Measurements from ENCODE around the gene CD96. TPM values are rescaled to one million over a fixed set of nuclear protein-coding genes. Genes with fewer than 3 reads are reported as not detected.

CD96 gene
- total RNA-seq, 2 donors from 2014 or later = not detected

DNA sequence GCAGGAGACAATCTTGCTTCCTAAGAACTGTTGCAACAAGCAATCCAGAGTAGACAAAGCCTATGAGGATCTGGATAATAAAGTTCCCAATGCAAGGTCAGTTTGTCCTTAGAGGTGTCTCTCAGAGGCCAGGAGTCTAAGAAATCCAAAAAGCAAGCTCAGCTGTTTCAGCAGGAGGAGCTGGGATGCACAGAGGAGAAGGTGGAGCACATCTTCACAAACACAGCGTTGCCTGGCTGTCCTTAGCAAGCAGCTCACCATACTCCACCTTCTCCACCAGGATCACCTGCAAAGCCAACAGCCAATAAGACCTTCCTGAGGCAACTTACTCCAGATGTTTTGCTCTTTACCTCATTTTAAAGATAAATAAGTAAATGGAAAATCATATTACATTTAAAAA lies 52.8 kb downstream of the CD96 start:
- Histone ChIP-seq H3K27me3 (ENCODE audit: control insufficient read depth, insufficient read depth, low read length, poor library complexity, severe bottlenecking) (no peaks in the 10 kb centered on the region), H3K4me3 (ENCODE audit: low read length) (no peak overlapping the region), H3K9ac (ENCODE audit: extremely low read depth, low read length, poor library complexity, severe bottlenecking) (no peak overlapping the region), H3K27ac (ENCODE audit: low read depth, low read length) (no peak overlapping the region), H3K36me3 (ENCODE audit: control insufficient read depth, insufficient read depth, low read length) (no peaks in the 10 kb centered on the region), H3K4me1 (ENCODE audit: control insufficient read depth, insufficient read depth, low read length) (no peaks in the 10 kb centered on the region), H3K9me3 (ENCODE audit: control insufficient read depth, low read length) (no peaks in the 10 kb centered on the region)
- Mint-ChIP-seq H3K9me3 (no peaks in the 10 kb centered on the region), H3K4me1 (no peaks in the 10 kb centered on the region), H3K36me3 (ENCODE audit: low read depth) (no peaks in the 10 kb centered on the region), H3K27me3 (ENCODE audit: insufficient read depth) (no peaks in the 10 kb centered on the region), H3K4me3 (no peak overlapping the region), H3K27ac (no peak overlapping the region)
- no peak for DNase-seq
- 0% methylated on average over 1 of the region's 1 CpG; no CpG with 5 or more reads in 1 of the 2 experiments for WGBS, 2 experiments (ENCODE audit: insufficient coverage in 1 of 2, insufficient read length in 1 of 2)
- TF ChIP-seq, protein P1, sequence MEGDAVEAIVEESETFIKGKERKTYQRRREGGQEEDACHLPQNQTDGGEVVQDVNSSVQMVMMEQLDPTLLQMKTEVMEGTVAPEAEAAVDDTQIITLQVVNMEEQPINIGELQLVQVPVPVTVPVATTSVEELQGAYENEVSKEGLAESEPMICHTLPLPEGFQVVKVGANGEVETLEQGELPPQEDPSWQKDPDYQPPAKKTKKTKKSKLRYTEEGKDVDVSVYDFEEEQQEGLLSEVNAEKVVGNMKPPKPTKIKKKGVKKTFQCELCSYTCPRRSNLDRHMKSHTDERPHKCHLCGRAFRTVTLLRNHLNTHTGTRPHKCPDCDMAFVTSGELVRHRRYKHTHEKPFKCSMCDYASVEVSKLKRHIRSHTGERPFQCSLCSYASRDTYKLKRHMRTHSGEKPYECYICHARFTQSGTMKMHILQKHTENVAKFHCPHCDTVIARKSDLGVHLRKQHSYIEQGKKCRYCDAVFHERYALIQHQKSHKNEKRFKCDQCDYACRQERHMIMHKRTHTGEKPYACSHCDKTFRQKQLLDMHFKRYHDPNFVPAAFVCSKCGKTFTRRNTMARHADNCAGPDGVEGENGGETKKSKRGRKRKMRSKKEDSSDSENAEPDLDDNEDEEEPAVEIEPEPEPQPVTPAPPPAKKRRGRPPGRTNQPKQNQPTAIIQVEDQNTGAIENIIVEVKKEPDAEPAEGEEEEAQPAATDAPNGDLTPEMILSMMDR (conservative IDR thresholded peaks at IDR 0.05) = no peak

DNA sequence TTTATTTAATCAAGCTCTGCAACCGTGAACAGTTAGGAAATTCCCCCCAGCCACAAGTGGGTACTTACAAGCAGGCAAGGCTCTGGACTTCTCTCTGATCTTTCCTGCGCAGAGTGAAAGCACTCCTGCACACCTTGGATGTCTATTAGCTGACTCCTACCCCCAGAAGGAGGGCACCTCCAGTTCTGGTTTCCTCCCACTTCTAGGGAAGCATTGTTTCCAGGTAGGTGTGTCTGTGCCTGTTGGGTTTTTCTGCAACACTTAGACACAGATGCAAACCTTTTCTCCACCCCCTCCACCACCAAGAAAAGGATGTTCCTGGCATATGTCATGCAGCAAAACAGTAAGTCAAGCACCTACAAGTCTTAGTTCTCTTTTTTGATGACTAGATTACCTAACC lies 53.2 kb downstream of the CD96 start, which contains the start of gene ZBED2:
Gene ZBED2, minus strand, starts transcription at position 115 of the 400 bp plus-strand sequence. CDS start 1,145 bp downstream, outside the sequence.
- no peak for DNase-seq
- Histone ChIP-seq H3K27me3 (ENCODE audit: control insufficient read depth, insufficient read depth, low read length, poor library complexity, severe bottlenecking) (no peaks in the 10 kb centered on the region), H3K9ac (ENCODE audit: extremely low read depth, low read length, poor library complexity, severe bottlenecking) (no peak within 1 kb of the TSS), H3K36me3 (ENCODE audit: control insufficient read depth, insufficient read depth, low read length) (no peaks in the 10 kb centered on the region), H3K4me1 (ENCODE audit: control insufficient read depth, insufficient read depth, low read length) (no peaks in the 10 kb centered on the region), H3K27ac (ENCODE audit: low read depth, low read length) (no peak within 1 kb of the TSS), H3K4me3 (ENCODE audit: low read length) (no peak within 1 kb of the TSS), H3K9me3 (ENCODE audit: control insufficient read depth, low read length) (no peaks in the 10 kb centered on the region)
- H3K36me3 Mint-ChIP-seq (ENCODE audit: low read depth) = no peaks in the 10 kb centered on the region
- WGBS, 2 experiments (ENCODE audit: insufficient coverage in 1 of 2, insufficient read length in 1 of 2) = 86 to 96% methylated on average over 2 of the region's 2 CpGs
- H3K4me3 Mint-ChIP-seq = no peak within 1 kb of the TSS
- H3K4me1 Mint-ChIP-seq = no peaks in the 10 kb centered on the region
- H3K27me3 Mint-ChIP-seq (ENCODE audit: insufficient read depth) = no peaks in the 10 kb centered on the region
- H3K27ac Mint-ChIP-seq = no peak within 1 kb of the TSS
- TF ChIP-seq, protein P1 (conservative IDR thresholded peaks at IDR 0.05) = no peak
- no peaks in the 10 kb centered on the region for H3K9me3 Mint-ChIP-seq

DNA sequence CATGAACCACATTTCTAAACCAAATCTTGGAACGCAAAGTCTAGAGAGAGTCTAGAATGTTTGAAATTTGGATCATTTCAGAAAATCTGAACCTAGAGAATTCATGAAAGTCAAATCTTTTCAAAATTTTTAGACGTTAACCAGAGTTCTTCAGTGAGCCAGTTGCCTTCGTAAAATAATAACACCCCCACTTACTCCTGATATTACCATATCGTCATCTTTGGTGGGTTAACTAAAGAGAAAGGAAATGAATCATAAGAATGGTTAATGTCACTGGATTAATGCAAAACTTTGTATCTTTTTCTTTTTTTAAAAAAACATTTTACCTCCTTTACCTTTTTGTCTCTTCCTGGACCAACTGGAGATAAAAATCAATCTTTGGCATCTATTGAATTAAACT lies 54.3 kb downstream of the CD96 start:
- Mint-ChIP-seq H3K27ac (no peak overlapping the region), H3K4me1 (no peaks in the 10 kb centered on the region), H3K9me3 (no peaks in the 10 kb centered on the region), H3K36me3 (ENCODE audit: low read depth) (no peaks in the 10 kb centered on the region), H3K27me3 (ENCODE audit: insufficient read depth) (no peaks in the 10 kb centered on the region), H3K4me3 (no peak overlapping the region)
- Histone ChIP-seq H3K36me3 (ENCODE audit: control insufficient read depth, insufficient read depth, low read length) (no peaks in the 10 kb centered on the region), H3K9ac (ENCODE audit: extremely low read depth, low read length, poor library complexity, severe bottlenecking) (no peak overlapping the region), H3K9me3 (ENCODE audit: control insufficient read depth, low read length) (no peaks in the 10 kb centered on the region), H3K27me3 (ENCODE audit: control insufficient read depth, insufficient read depth, low read length, poor library complexity, severe bottlenecking) (no peaks in the 10 kb centered on the region), H3K4me1 (ENCODE audit: control insufficient read depth, insufficient read depth, low read length) (no peaks in the 10 kb centered on the region), H3K4me3 (ENCODE audit: low read length) (no peak overlapping the region), H3K27ac (ENCODE audit: low read depth, low read length) (no peak overlapping the region)
- WGBS, 2 experiments (ENCODE audit: insufficient coverage in 1 of 2, insufficient read length in 1 of 2) = 92 to 100% methylated on average over 1 to 3 of the region's 4 CpGs
- no peak for DNase-seq
- TF ChIP-seq, protein P1 (conservative IDR thresholded peaks at IDR 0.05) = no peak

Data from endodermal cell (in vitro differentiated cells).